Stimulated activated CD4-positive, alpha-beta T cell treated with anti-CD3 and anti-CD28 coated beads, Interleukin-15, amount 100 ng/mL, for 1 hour (primary cell): ENCODE measurements around the gene TMEM196.
A peak's percentile ranks its signal among the peaks of the same experiment; 100 is the strongest.
"Not testable (repeated sequence)": the region's sequence is repeated elsewhere in the genome, so short reads cannot be mapped to it uniquely, and the experiment has no call there.

Experiments used
- DNase-seq, 2 donors: peaks; one replicate each; pipeline ENCODE4 v3.0.0-alpha.2; 2020; ENCODE audit warnings: low read depth in 1 of 2, low spot score in 1 of 2

Gene TMEM196

DNA sequence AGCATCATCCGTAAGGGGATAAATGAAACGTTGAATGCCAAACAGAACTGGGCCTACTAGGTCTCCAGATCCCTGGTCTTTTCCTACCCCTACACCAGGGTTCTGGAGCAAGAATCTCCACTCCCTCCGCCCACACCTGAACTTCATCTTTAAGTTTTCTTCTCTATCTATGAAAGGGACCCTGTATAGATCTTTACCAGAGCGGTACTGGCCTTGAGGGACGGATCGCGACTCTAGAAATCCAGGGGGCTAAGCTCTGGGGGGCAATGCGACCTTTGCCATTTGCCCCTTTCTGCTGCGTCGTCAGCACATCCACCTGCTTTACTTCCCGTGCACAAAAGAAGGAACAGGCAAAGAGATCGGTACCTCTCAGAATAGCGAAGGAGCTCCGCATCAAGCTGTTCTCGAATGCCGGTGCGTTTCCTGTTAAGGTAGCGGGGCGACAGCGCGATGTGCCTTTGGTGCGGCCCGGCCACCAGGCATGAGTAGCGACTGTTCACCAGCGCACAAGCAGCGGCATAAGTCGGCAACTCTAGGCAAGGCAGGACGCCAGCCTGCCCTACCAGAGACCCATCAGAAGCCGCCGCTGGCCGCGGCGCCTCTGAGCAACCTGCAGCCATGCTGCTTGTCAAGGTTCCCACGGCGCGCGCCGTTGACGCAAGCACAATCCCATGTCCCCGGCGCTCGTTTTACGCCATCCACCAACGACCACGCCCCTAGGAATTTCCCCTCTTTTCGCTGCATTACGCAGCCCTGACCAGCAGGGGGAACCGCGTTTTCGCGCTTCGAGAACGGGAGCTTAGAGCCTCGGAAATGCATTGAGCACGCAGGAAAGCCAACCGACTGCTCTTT is 64.8 kb downstream of the TMEM196 start, which contains the start of gene POLR1F:
TSS of gene POLR1F (minus strand) at position 641 of the 852 bp plus-strand sequence. CDS start at position 620, 21 bp downstream.
- DNase-seq, result peak; percentile 85 to 86

DNA sequence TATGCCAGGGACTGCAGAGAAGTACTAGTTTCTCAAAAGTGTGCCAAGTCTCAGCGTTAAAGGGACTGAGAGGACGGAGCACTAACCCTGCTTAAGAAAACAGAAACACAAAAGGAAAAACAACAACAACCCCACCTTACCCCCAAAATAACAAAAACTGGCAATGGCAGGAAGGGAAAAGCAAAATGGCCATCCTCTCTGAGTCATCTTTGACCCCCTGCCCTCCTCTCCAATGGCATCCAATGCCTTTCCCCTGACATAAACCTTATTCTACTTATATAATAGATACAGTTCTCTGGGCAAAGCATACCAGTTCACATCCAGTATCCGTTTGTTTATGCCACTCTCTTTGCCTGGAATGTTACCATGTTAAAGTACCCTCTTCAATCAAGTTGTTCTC is 66.2 kb downstream of the TMEM196 start:
- DNase-seq, result no peak

DNA sequence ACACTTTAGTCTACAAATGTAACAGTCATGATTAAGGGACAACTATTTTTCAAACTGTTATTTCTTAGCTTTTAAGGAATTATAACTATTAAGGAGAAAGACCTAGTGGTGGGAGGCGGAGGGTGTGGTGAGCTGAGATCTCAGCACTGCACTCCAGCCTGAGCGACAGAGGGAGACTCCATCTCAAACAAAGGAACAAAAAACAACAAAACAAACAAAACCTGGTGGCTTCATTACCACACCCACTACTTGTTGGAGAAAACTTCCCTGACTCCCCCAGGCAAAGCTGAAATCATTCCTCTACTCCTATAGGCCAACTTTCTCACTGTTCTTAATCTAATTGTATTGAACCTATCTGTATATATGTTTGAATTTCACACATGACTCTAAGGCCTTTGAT is 67.8 kb downstream of the TMEM196 start:
- no peak for DNase-seq

- no peak for DNase-seq
Observed at GRCh38 chr7:19701471-19701870, 71.9 kb downstream of the TMEM196 start.

DNA sequence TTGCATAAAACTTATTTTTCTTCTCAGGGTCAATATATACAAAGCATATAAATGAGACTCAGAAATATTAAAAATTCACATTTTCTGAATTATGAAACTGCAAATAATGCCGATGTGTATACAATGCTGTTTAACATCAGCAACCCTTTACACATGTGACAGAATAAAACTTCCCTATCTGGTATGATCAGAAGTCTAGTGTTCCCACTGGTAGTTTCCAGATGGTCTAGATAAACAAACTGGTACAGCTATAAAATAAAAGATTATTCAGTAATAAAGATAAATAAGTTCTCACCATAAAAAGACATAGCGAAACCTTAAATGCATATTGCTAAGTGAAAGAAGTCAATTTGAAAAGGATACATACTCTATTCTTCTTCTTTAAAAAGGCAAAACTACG is 72.5 kb downstream of the TMEM196 start:
- no peak for DNase-seq

DNA sequence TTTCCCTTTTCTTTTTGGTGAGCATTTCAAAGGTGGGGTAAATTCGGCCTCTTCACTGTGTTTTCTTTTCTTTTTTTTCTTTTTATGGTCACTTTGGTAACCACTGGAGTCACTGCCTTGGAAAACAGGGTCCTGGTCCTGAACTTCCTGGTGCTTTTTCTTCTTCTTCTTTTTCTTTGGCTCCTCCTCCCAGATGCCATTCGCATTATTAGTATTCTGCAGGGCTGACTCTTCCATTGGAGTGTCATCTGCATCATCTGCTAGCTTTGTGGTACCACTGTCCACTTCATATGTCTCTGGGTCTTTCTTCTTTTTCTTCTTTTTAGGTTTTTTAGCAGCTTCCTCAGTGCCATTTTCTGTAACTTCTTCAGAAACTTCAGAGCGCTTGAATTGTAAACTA is 75.1 kb downstream of the TMEM196 start:
- no peak for DNase-seq

DNA sequence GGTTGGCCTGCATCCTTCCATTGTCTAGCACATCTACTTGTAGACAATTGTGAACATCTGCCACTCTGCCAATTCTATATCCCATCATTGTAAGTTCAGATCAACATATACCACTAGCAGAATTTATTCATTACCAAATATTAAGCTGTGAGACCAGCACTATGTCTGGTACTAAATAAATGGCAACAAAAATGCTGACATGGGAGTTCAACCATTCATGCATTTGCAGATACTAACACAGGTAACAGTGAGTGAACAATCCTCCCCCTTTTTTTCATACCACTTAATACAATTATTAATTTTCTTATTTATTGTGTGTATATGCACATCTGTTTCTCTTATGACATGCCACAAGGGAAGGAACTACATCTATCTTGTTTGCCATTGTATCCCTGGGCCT is 76.5 kb downstream of the TMEM196 start:
- no peak for DNase-seq

DNA sequence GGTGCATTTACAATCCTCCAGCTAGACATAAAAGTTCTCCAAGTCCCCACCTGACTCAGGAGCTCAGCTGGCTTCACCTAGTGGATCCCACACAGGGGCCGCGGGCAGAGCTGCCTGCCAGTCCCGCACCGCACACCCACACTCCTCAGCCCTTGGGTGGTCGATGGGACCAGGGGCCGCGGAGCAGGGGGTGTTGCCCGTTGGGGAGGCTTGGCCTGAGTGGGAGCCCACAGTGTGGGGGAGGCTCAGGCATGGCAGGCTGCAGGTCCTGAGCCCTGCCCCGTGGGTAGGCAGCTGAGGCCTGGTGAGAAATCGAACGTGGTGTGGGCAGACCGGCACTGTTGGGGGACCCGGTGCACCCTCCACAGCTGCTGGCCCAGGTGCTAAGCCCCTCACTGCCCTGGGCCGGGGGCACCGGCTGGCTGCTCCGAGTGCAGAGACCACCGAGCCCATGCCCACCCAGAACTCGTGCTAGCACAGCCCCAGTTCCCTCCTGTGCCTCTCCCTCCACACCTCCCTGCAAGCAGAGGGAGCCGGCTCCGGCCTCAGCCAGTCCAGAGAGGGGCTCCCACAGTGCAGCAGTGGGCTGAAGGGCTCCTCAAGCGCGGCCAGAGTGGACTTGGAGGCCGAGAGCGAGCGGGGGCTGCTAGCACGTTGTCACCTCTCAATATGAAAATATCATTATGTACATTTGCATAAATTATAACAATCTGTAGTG is 81.1 kb downstream of the TMEM196 start:
- DNase-seq, result no peak

- no peak for DNase-seq
Observed at GRCh38 chr7:19690736-19691135, 82.7 kb downstream of the TMEM196 start.

DNA sequence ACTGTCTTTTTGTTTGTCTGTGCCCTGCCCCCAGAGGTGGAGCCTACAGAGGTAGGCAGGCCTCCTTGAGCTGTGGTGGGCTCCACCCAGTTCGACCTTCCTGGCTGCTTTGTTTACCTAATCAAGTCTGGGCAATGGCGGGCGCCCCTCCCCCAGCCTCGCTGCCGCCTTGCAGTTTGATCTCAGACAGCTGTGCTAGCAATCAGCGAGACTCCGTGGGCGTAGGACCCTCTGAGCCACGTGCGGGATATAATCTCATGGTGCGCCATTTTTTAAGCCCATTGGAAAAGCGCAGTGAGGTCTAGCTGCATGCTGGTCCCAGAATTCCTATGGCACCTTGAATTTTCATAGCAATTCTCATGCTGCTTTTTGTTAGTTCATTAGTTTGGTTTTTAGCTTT is 84.3 kb downstream of the TMEM196 start:
- DNase-seq, result not testable (repeated sequence)

GRCh38 chr7:19681596-19681995 is 91.8 kb downstream of the TMEM196 start:
- DNase-seq, result no peak

DNA sequence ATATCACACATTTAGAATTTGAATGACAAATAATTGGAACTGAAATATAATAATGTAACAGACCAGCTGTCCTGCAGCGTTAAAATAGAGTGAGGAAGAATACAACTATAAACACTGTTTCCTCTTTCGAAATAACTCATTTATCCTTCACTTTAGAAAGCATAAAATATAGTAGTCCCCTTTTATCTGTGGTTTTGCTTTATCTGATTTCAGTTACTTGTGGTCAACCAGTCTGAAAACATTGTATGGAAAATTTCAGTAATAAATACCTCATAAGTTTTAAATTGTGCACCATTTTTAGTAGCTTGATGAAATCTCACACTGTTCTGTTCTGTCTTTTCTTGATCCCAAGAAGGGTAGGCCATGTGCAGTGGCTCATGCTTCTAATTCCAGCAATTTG is 96.2 kb downstream of the TMEM196 start:
- no peak for DNase-seq

DNA sequence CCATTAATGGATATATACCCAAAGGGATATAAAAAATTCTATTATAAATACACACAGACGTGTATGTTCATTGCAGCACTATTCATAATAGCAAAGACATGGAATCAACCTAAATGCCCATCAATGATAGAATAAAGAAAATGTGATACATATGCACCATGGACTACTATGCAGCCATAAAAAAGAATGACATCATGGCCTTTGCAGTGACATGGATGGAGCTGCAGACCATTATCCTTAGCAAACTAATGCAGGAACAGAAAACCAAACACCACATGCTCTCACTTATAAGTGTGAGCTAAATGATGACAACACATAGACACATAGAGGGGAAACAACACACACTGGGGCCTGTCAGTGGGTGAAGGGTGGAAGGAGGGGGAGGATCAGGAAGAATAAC is 97.6 kb downstream of the TMEM196 start:
- no peak for DNase-seq

DNA sequence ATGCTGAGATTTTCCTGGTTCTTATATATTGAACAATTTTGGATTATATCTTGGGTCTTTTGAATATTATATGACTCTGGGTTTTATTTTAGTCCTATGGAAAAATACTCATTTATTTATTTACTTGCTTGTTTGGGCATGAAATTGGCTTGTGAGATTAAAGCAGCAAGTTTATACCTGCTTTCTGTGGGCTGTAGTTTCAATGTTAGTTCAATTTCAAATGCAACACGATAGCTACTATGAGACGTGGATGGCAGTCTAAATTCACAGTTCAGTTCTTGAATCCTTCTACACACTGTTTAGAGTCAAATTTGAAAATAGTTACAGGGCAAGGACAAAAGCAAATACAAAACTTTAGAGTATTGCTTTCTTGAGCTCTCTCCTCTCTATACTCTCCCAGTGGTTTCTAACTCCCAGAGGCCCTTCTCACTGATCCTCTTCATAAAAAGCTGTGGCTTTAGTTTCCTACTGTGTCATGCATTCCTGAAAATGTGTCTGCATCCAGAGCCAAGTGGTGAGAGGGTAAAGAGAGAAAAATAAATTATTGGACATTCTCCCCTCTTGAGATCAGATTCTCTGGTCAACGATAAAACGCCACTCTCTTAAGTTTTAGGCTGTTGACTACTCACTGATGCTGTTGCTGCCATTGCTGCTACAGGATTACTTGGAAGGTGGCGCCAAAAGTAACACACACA is 99.0 kb downstream of the TMEM196 start:
- no peak for DNase-seq

- no peak for DNase-seq
Observed at GRCh38 chr7:19670806-19671205, 102.6 kb downstream of the TMEM196 start.
